DOHH2 (cell line): ENCODE measurements around the gene ALPI.

Source experiments
- H3F3A ChIP-seq: fragments of 200-600 bp; sonication (generic), shearing (Covaris generic); 2 replicates; pipeline ENCODE4 v1.6.0; 2016; ENCODE audit warnings: antibody characterized with exemption, mild to moderate bottlenecking; ENCODE audit not compliant: control insufficient read depth, insufficient read depth
- H3K27ac ChIP-seq: fragments of 200-600 bp; sonication (generic); 2 replicates; pipeline ENCODE4 v1.5.1; 2014; ENCODE audit warnings: low read depth, mild to moderate bottlenecking, low read length, moderate library complexity
- H3K27me3 ChIP-seq: fragments of 200-600 bp; sonication (generic); 2 replicates; pipeline ENCODE4 v1.6.1; 2014; ENCODE audit warnings: mild to moderate bottlenecking, low read length, mixed read lengths; ENCODE audit not compliant: control insufficient read depth
- H3K36me3 ChIP-seq: fragments of 200-600 bp; sonication (generic); 2 replicates; pipeline ENCODE4 v1.6.1; 2014; ENCODE audit warnings: mild to moderate bottlenecking, low read length, moderate library complexity, mixed read lengths; ENCODE audit not compliant: control insufficient read depth
- H3K4me1 ChIP-seq: fragments of 200-600 bp; sonication (generic); 2 replicates; pipeline ENCODE4 v1.6.1; 2014; ENCODE audit warnings: mild to moderate bottlenecking, low read length, mixed read lengths; ENCODE audit not compliant: control insufficient read depth
- H3K4me2 ChIP-seq: fragments of 200-600 bp; sonication (generic); 2 replicates; pipeline ENCODE4 v1.6.0; 2014; ENCODE audit warnings: mild to moderate bottlenecking, low read length, moderate library complexity
- H3K4me3 ChIP-seq: fragments of 200-600 bp; sonication (generic); 2 replicates; pipeline ENCODE4 v1.5.1; 2014; ENCODE audit warnings: mild to moderate bottlenecking, low read length, mixed read lengths
- H3K79me2 ChIP-seq: fragments of 200-600 bp; sonication (generic); 2 replicates; pipeline ENCODE4 v1.6.1; 2014; ENCODE audit warnings: mild to moderate bottlenecking, low read length, mixed read lengths; ENCODE audit not compliant: control insufficient read depth
- H3K9me2 ChIP-seq: fragments of 200-600 bp; sonication (generic); replicated peaks from 2 replicates; pipeline ENCODE4 v1.6.1; 2014; ENCODE audit warnings: mild to moderate bottlenecking, low read length, mixed read lengths; ENCODE audit not compliant: control insufficient read depth
- H3K9me3 ChIP-seq: fragments of 200-600 bp; sonication (generic); 2 replicates; pipeline ENCODE4 v1.6.1; 2014; ENCODE audit warnings: antibody characterized with exemption, low read length, mixed read lengths; ENCODE audit not compliant: control insufficient read depth, insufficient read depth
- H4K20me1 ChIP-seq: fragments of 200-600 bp; sonication (generic); 2 replicates; pipeline ENCODE4 v1.6.0; 2014; ENCODE audit warnings: low read depth, mild to moderate bottlenecking, antibody characterized with exemption, low read length, moderate library complexity; ENCODE audit not compliant: control insufficient read depth, insufficient read depth
- EZH2phosphoT487 ChIP-seq: fragments of 200-600 bp; sonication (generic); IDR thresholded peaks from 2 replicates; pipeline ENCODE4 v1.6.1; 2017; ENCODE audit warnings: borderline replicate concordance, mild to moderate bottlenecking, antibody characterized with exemption, low read length, moderate library complexity, mixed read lengths
- TF ChIP-seq, protein P1 (sequence below): fragments of 200-600 bp; sonication (generic); IDR thresholded peaks from one replicate; pipeline ENCODE4 v1.5.1; 2014; ENCODE audit warnings: antibody characterized with exemption, mild to moderate bottlenecking, low read depth, low read length; ENCODE audit not compliant: poor library complexity, severe bottlenecking

The ALPI gene

DNA sequence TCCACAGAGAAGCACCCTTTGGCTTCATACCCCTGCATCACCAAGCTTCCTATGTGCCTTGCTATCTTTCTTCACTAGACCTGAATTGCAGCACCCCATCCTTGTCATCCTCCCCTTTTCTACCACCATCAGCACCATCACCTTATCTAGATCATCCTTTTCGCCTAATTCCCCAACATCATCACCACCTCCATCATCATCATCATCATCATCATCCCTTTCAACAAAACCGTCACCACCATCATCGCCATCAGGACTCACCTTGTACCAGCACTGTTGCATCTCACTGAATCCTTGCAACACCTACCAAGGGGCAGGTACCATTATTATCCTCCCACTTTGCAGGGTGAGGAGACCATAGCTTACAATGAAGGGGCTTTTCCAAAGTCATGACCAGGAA lies 42.5 kb downstream of the ALPI start:
- H3K4me1 ChIP-seq, result peaks cover 6% of the 10 kb centered on the region
- no peak overlapping the region for H3K27ac ChIP-seq
- no peaks in the 10 kb centered on the region for H3K36me3 ChIP-seq
- H3K4me2 ChIP-seq, result no peak overlapping the region
- TF ChIP-seq, protein P1, sequence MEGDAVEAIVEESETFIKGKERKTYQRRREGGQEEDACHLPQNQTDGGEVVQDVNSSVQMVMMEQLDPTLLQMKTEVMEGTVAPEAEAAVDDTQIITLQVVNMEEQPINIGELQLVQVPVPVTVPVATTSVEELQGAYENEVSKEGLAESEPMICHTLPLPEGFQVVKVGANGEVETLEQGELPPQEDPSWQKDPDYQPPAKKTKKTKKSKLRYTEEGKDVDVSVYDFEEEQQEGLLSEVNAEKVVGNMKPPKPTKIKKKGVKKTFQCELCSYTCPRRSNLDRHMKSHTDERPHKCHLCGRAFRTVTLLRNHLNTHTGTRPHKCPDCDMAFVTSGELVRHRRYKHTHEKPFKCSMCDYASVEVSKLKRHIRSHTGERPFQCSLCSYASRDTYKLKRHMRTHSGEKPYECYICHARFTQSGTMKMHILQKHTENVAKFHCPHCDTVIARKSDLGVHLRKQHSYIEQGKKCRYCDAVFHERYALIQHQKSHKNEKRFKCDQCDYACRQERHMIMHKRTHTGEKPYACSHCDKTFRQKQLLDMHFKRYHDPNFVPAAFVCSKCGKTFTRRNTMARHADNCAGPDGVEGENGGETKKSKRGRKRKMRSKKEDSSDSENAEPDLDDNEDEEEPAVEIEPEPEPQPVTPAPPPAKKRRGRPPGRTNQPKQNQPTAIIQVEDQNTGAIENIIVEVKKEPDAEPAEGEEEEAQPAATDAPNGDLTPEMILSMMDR, result no peak
- no peak for TF ChIP-seq EZH2phosphoT487
- no peaks in the 10 kb centered on the region for H3K79me2 ChIP-seq
- no peak overlapping the region for H3K4me3 ChIP-seq
- H3K9me2 ChIP-seq, result no peaks in the 10 kb centered on the region
- H3K9me3 ChIP-seq, result no peaks in the 10 kb centered on the region
- no peaks in the 10 kb centered on the region for H4K20me1 ChIP-seq
- H3K27me3 ChIP-seq, result peaks cover 9% of the 10 kb centered on the region
- H3F3A ChIP-seq, result no peaks in the 10 kb centered on the region

DNA sequence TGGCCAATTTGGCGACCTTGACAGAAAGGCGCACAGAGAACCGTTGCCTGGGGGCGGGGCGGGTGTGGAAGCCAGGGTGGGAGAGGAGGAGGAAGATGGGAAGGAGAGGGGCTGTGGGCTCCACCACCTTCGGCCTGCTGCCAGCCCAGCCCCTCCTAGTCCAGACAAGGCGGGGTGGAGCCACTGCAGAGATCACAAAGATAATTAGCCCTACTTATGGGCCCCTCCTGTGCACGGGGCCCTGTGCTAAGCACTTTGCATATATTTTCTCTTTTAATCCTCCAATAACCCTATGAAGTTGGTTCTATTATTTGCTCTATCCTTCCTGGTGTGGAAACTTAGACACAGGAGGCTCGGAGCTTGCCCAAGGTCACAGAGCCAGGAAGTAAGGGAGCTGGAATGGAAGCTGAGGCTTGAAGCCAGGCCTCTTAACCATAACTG lies 45.4 kb downstream of the ALPI start:
- no peaks in the 10 kb centered on the region for H3K9me2 ChIP-seq
- peaks cover 28% of the 10 kb centered on the region for H3K27me3 ChIP-seq
- H3K4me3 ChIP-seq, result no peak overlapping the region
- H3K4me1 ChIP-seq, result no peaks in the 10 kb centered on the region
- no peaks in the 10 kb centered on the region for H3K79me2 ChIP-seq
- no peaks in the 10 kb centered on the region for H3K36me3 ChIP-seq
- no peak overlapping the region for H3K27ac ChIP-seq
- TF ChIP-seq EZH2phosphoT487, result no peak
- TF ChIP-seq, protein P1, result no peak
- no peaks in the 10 kb centered on the region for H3F3A ChIP-seq
- H3K4me2 ChIP-seq, result no peak overlapping the region
- H3K9me3 ChIP-seq, result no peaks in the 10 kb centered on the region
- no peaks in the 10 kb centered on the region for H4K20me1 ChIP-seq

- no peaks in the 10 kb centered on the region for H3K9me3 ChIP-seq
- H3K4me1 ChIP-seq, result no peaks in the 10 kb centered on the region
- H3K4me3 ChIP-seq, result no peak overlapping the region
- H4K20me1 ChIP-seq, result no peaks in the 10 kb centered on the region
- H3K36me3 ChIP-seq, result no peaks in the 10 kb centered on the region
- H3K27me3 ChIP-seq, result peaks cover 28% of the 10 kb centered on the region
- H3K27ac ChIP-seq, result no peak overlapping the region
- no peaks in the 10 kb centered on the region for H3F3A ChIP-seq
- H3K79me2 ChIP-seq, result no peaks in the 10 kb centered on the region
- H3K4me2 ChIP-seq, result no peak overlapping the region
- no peak for TF ChIP-seq EZH2phosphoT487
- TF ChIP-seq, protein P1, result no peak
- no peaks in the 10 kb centered on the region for H3K9me2 ChIP-seq
These were observed 45.9 kb downstream of the ALPI start for GRCh38 chr2:232501794-232502390.

DNA sequence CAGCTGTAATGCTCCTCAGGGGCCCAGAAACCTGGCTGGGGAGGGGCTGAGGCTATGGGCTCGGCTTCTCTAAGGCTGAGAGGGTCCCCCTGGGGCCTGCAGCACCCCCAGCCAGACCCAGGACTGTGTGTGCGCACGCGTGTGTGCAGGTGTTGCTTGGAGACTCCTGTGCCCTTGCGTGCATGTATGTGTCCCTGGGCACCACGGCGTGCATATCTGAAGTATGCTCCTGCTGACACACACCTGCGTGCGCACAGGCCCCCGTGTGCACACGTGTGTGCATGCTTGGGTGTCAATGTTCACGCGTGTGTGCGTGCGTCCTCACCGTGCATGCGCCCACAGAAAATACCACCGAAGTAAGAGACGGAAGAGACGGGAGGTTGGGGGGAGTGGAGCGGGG lies 46.6 kb downstream of the ALPI start:
- peaks cover 28% of the 10 kb centered on the region for H3K27me3 ChIP-seq
- no peak overlapping the region for H3K4me2 ChIP-seq
- no peaks in the 10 kb centered on the region for H3K79me2 ChIP-seq
- no peaks in the 10 kb centered on the region for H3K36me3 ChIP-seq
- no peak for TF ChIP-seq EZH2phosphoT487
- TF ChIP-seq, protein P1, result no peak
- no peak overlapping the region for H3K4me3 ChIP-seq
- H3K9me3 ChIP-seq, result no peaks in the 10 kb centered on the region
- H3K9me2 ChIP-seq, result no peaks in the 10 kb centered on the region
- no peak overlapping the region for H3K27ac ChIP-seq
- H3K4me1 ChIP-seq, result no peaks in the 10 kb centered on the region
- no peaks in the 10 kb centered on the region for H3F3A ChIP-seq
- no peaks in the 10 kb centered on the region for H4K20me1 ChIP-seq
